GM06990 (cell line): Measurements from ENCODE around the gene CHIT1.

Experiments used
- DNase-seq: peaks from one replicate; pipeline ENCODE4 v3.0.0-alpha.2; 2011; ENCODE audit not compliant: insufficient read length; ENCODE audit errors: extremely low read depth
- H3K27me3 ChIP-seq: replicated peaks from 2 replicates; pipeline ENCODE4 v1.6.0; 2011; ENCODE audit warnings: low read length; ENCODE audit not compliant: control insufficient read depth, insufficient read depth
- H3K36me3 ChIP-seq: 2 replicates; pipeline ENCODE4 v1.5.1; 2011; ENCODE audit warnings: low read length; ENCODE audit not compliant: control insufficient read depth, insufficient read depth
- H3K4me3 ChIP-seq: replicated peaks from 2 replicates; pipeline ENCODE4 v1.5.1; 2011; ENCODE audit warnings: low read depth, mild to moderate bottlenecking, control low read depth, low read length
- CTCF ChIP-seq: IDR thresholded peaks from 2 replicates; pipeline ENCODE4 v1.5.1; 2011; ENCODE audit warnings: low read length, control low read depth, mild to moderate bottlenecking, inconsistent platforms; ENCODE audit not compliant: insufficient read depth, poor library complexity, severe bottlenecking

CHIT1 gene

GRCh38 chr1:203202431-203203245 lies 26.8 kb downstream of the CHIT1 start:
- no peaks in the 10 kb centered on the region for H3K27me3 ChIP-seq

DNA sequence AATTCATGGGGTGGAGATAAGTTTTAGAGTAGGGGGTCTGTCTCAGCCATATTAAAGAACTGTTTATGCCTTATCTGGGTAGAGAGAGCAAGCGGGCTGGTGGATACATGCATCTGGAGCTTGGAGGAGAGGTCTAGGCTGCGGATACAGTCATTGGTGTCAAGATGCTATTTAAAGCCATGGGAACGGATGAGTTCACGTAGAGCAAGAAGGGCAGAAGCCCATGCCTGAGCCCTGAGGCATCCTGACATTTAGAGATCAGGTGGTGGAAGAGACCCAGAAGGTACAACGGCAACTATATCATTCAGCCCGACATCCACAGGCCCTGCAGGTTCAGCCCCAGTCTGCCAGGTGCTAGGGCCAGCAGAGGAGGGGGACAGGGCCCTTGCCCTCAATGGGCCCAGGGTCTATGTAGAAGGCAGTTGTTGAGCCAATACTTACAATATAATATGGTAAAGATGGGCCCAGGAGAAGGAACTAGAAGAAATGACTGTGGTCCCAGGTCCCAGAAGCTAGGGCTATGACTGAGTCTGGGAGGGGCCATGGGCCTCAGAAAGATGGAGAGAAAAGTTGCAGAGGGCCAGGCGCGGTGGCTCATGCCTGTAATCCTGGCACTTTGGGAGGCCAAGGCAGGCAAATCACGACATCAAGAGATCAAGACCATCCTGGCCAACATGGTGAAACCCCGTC lies 27.8 kb downstream of the CHIT1 start:
- TF ChIP-seq CTCF: no peak
- Histone ChIP-seq H3K36me3 (no peaks in the 10 kb centered on the region), H3K4me3 (no peak overlapping the region), H3K27me3 (no peaks in the 10 kb centered on the region; the same call in 1 of the 2 replicates)
- DNase-seq: no peak

More at GRCh38 chr1:203202431-203203245, 26.8 kb downstream of the CHIT1 start:
- no peak for TF ChIP-seq CTCF
- H3K4me3 ChIP-seq: no peak overlapping the region
- no peaks in the 10 kb centered on the region for H3K36me3 ChIP-seq
- no peak for DNase-seq

DNA sequence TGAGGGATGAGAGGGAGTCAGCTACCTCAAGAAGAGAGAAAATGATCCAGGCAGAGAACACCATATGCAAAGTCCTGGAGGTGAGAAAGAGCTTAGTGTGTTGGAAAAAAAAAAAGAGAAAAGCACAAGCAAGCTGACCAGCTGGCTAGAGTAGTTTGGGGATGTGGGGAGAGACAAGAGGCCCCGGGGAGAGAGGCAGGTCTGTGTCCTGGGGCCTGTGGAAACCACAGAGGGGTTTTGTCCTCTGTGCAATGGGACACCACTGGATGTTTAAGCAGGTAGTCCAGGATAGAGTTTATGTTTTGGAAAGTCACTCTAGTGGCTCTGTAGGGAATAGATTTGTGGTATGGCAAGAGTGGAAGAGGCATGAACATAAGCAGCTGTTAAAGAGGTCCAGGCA lies 28.6 kb downstream of the CHIT1 start:
- H3K36me3 ChIP-seq: no peaks in the 10 kb centered on the region
- no peak for TF ChIP-seq CTCF
- no peaks in the 10 kb centered on the region; the same call in 1 of the 2 replicates for H3K27me3 ChIP-seq
- H3K4me3 ChIP-seq: no peak overlapping the region
- DNase-seq: no peak

DNA sequence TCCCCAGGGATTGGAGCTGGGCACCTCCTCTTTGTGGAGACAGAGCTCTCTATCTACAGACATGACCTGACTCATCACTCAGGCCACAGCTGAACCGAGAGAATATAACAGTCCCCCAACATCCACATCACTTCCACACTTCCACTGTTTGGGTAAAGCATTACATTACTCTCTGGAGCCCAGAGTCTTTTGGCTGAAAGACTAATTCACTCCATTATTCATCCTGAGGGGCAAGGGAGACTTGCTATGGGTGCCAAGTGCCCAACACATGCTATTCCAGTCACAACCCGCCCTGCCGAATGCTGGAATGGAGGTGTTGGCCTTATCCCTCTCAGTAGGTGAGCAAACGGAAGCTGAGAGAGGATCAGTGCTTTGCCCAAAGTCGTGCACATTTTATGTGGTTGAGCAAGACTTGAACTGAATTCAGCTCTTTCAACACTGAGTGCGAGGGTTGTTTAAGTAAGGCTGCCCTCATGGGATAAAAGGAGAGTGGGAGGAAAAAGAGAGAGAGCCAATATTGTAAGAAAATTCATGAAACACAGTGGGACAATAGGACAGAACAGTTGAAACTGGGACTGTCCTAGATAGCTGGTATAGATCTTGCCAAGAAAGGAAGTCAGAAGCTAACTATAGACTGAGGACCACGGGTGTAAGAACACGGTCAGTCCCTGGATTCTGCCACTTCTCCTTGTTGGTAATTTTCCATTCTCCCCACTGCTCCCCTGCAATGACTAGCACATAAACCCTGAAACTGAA lies 29.5 kb downstream of the CHIT1 start:
- Histone ChIP-seq H3K27me3 (no peaks in the 10 kb centered on the region; the same call in 1 of the 2 replicates), H3K4me3 (no peak overlapping the region), H3K36me3 (no peaks in the 10 kb centered on the region)
- DNase-seq: no peak
- TF ChIP-seq CTCF: no peak

DNA sequence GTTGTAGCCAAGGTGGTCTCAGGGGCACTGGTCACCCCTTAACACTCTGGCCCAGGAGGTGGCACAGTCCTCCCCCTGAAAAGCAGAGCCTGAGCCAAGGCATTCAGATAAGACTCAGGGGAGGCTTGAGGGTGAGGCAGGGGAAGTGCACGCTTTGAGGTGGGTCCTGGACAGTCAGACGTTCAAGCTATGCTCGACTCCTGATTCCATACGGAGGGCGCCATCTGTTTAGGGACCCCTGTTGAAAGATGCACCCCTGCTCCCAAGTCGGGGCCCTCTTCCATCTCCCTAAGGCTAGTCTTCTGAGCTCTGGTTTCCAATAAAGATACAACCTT lies 30.0 kb downstream of the CHIT1 start:
- Histone ChIP-seq H3K36me3 (no peaks in the 10 kb centered on the region), H3K4me3 (no peak overlapping the region), H3K27me3 (no peaks in the 10 kb centered on the region; the same call in 1 of the 2 replicates)
- DNase-seq: no peak
- TF ChIP-seq CTCF: no peak
